GDM1 (cell line): Measurements from ENCODE around the gene GTF3C2.

Experiments
- DNase-seq: peaks from one replicate; lab custom pipeline; 2025; lab: John Stamatoyannopoulos, UW

The GTF3C2 gene

GRCh38 chr2:27296481-27296880 is 60.1 kb downstream of the GTF3C2 start:
- DNase-seq, result no peak

GRCh38 chr2:27294928-27295327 is 61.6 kb downstream of the GTF3C2 start:
- DNase-seq, result no peak

- DNase-seq, result no peak
Measured at GRCh38 chr2:27291865-27292264, 64.7 kb downstream of the GTF3C2 start.

GRCh38 chr2:27290549-27290948 is 66.0 kb downstream of the GTF3C2 start:
- no peak for DNase-seq

- DNase-seq, result no peak
Measured at GRCh38 chr2:27288610-27289009, 68.0 kb downstream of the GTF3C2 start.

- no peak for DNase-seq
Measured at GRCh38 chr2:27285481-27285880, 71.1 kb downstream of the GTF3C2 start.

GRCh38 chr2:27284996-27285395 is 71.6 kb downstream of the GTF3C2 start:
- DNase-seq, result no peak

- DNase-seq, result no peak
Measured at GRCh38 chr2:27282892-27283291, 73.7 kb downstream of the GTF3C2 start.

- DNase-seq, result no peak
Measured at GRCh38 chr2:27281855-27282559, 74.6 kb downstream of the GTF3C2 start, which contains the start of gene TRIM54. Gene TRIM54, plus strand, starts transcription at chr2:27282429. Its CDS starts 303 bp downstream, at chr2:27282732.

GRCh38 chr2:27281442-27281841 is 75.1 kb downstream of the GTF3C2 start:
- no peak for DNase-seq

- DNase-seq, result no peak
Measured at GRCh38 chr2:27280826-27281225, 75.7 kb downstream of the GTF3C2 start.

GRCh38 chr2:27278010-27278409 is 78.6 kb downstream of the GTF3C2 start:
- DNase-seq, result no peak
